Measurements from ENCODE around the gene SELL. TPM values are rescaled to one million over a fixed set of nuclear protein-coding genes. Genes with fewer than 3 reads are reported as not detected.

Gene SELL
- total and polyA plus RNA-seq, 2 of the 8 experiments (the other 6 are each of a cell fraction or from before 2014, with no cell fraction given) = not detected

GRCh38 chr1:169696273-169697100, 14.9 kb downstream of the SELL start (continued):
- no peak for TF ChIP-seq CHD7 (IDR thresholded peaks at IDR 0.05; ENCODE audit: insufficient replicate concordance, low read length)

All from H1 (cell line).